GM21423 (cell line): Measurements from ENCODE around the gene NOP9.
A peak's percentile ranks its signal among the peaks of the same experiment; 100 is the strongest.

Experiments used
- ATAC-seq: cut with Tn5 transposase; IDR thresholded peaks from one replicate; pipeline ENCODE4 v1.9.1; 2021; ENCODE audit warnings: mild to moderate bottlenecking, moderate library complexity; ENCODE audit not compliant: unreplicated experiment

NOP9 gene

GRCh38 chr14:24262821-24263733 is 36.6 kb upstream of the NOP9 start, which contains the start of gene TGM1:
TSS of gene TGM1 (minus strand) at chr14:24263177. CDS start at chr14:24262352, 825 bp downstream.
- no peak for ATAC-seq

DNA sequence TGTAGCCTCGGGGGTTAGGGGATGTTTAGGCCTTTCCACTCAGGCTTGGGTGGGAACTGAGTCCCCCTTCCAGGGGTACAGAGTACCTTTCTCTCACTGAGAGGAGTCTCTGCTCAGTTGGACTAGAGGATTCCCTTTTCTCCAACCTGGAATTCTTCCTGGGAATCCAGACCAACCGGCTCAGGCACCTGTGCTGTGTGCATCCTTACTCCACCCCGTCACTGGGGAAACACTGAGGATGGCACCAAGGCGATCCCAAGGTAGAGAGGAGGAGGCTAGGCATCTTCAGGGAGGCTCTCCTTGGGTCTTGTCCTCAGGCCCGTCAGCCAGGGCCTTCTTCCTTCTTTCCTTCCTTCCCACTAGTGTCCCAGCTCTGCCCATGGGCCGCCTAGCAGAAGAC is 35.8 kb upstream of the NOP9 start:
- no peak for ATAC-seq

- no peak for ATAC-seq
These were observed 35.4 kb upstream of the NOP9 start for GRCh38 chr14:24264298-24264697.

- no peak for ATAC-seq
These were observed 33.1 kb upstream of the NOP9 start for GRCh38 chr14:24266344-24267244.

DNA sequence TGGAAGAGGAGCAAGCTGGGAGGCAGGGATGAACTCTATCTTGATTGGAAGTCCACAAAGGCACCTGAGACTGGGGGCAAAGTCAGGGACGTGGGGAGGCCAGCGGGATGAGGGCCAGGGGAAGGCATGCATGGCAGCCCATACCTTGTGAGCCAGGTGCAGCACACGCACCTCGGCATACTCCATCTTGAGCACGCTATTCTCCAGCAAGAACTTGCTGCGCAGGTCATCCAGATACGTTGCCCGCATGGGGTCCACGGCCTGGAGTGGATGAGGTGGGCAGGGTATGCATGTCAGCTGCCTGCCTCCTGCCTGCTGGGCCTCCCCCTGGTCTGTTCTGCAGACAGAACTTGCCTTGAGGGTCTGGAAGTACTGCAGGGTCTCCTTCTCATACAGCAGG is 32.1 kb upstream of the NOP9 start:
- no peak for ATAC-seq

GRCh38 chr14:24268225-24268624 is 31.4 kb upstream of the NOP9 start:
- ATAC-seq, result no peak

GRCh38 chr14:24269368-24269767 is 30.3 kb upstream of the NOP9 start:
- no peak for ATAC-seq

DNA sequence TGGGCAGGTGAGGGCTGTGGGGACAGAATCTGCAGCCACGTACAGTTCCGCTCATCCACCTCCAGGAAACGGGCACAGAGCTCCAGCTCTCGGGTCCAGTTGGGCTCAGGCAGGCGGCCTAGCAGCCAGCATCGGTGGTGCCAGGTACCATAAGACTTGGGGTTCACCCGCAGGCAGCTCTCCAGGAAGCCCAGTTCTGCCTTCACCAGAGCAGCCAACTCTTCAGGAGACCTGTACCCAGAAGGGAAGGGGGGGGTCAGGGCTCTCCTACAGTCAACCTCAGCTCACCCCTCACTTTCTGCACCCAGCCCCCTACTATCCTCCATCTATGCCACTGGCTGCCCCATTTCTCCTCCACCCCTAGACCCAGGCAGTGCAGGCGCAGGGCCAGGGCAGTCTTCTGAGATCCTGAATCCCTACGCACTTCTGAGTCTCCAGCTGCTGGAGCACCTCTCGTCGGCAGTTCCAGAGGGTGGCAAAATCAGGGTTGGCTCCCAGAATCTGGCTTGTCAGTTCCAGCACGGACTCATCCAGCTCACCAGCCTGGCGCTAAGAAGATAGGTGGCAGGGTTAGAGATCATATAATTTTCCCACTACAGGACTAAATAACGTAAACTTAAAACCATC is 29.6 kb upstream of the NOP9 start:
- no peak for ATAC-seq

GRCh38 chr14:24270537-24271133 is 29.0 kb upstream of the NOP9 start:
- no peak for ATAC-seq

DNA sequence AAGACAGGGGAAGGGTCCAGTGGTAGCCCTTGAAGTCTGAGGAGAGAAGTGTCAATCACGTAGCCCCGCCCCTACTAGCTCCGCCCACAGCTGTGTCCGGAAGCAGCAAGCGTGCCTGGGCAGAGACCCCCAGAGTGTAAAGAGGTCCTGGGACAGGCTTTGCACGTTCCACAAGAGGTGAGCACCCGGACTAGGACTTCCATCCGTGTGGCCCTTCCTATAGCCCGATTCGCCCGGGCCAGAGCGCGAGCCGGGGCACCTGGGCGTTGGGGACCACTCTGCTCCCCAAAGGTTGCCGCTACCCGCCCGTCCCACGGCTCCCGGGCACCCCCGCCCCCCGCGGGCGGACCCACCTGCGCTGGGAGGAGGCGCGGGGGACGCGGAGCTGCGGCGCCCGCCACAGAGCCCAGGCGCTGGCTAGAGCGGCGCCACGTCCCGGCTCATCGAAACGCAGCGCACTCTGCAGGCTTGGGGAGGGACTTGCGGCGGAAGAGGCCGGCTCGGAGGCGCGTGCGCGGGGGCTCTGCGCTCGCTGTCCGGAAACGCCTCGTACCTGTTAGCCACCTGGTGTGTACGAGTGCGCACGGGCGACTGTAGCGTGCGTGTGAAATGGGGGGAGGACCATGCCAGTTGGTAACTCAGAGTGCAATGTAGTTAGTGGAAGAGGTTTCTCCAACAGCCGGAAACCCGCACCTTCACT is 28.4 kb upstream of the NOP9 start, which contains the start of gene RABGGTA:
RABGGTA (minus strand) TSS at position 464 of the 700 bp plus-strand sequence. CDS start 482 bp downstream, outside the sequence.
- ATAC-seq, result peak; percentile 85

DNA sequence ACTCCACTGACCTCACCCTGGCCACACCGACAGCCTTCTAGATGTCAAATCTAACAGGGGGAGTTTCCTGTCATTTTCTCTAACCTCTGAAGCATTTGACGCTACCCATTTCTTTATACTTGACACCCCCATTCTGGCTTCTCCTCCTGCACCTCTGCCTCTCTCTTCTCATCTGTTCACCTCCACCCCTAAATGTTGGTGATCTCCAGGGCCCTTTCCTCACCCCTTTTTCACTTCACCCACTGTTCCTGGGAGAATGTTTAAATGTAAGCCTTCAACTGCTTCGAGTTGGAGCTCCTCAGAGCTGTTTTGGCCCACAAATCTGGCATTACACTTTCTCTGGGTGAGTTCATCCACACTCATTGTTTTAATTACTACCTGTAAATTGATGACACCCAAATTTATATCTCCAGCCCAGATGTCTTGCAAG is 27.8 kb upstream of the NOP9 start:
- ATAC-seq, result no peak

GRCh38 chr14:24272467-24272866 is 27.2 kb upstream of the NOP9 start:
- no peak for ATAC-seq

GRCh38 chr14:24273422-24273998 is 26.1 kb upstream of the NOP9 start:
- no peak for ATAC-seq

DNA sequence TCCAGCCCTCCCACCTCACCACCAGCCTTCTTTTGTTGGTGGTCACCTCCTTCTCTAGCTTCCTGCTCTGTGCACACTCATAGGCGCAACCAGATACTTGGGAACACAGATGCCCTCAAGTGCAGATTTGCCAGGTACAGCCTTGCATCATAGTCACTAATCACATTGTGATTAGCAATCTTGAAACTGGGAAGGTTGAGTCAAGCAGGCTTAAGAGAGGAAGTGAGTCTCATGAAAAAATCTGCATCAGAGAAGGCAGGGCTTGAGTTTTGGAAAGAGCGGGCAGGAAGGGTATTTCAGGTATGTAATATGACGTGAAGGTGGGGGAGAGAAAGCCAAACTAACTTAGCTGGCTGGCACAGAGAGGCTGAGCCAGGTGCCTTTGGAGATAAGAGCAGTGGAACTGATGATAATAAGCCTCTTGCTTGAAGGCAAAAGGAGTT is 25.5 kb upstream of the NOP9 start:
- peak; percentile 38 for ATAC-seq

DNA sequence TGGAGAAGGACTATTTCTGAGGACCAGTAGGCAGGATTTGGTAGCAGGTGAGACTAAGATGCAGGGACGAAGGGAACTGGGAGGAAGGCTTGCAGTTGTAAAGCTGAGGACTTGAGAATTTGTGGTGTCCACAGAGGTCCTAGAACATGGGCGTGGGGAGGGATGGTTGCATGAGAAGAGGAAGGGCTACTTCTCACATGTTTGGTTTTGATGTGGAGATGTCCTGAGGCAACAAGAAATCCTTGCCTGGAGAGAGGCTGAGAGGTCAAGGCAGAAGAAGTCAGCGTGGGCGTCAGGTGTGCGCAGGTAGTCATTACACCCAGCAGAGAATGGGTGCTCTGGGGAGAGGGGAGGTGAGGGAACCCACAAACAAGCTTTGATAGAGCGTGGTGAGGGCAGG is 22.6 kb upstream of the NOP9 start:
- ATAC-seq, result no peak

DNA sequence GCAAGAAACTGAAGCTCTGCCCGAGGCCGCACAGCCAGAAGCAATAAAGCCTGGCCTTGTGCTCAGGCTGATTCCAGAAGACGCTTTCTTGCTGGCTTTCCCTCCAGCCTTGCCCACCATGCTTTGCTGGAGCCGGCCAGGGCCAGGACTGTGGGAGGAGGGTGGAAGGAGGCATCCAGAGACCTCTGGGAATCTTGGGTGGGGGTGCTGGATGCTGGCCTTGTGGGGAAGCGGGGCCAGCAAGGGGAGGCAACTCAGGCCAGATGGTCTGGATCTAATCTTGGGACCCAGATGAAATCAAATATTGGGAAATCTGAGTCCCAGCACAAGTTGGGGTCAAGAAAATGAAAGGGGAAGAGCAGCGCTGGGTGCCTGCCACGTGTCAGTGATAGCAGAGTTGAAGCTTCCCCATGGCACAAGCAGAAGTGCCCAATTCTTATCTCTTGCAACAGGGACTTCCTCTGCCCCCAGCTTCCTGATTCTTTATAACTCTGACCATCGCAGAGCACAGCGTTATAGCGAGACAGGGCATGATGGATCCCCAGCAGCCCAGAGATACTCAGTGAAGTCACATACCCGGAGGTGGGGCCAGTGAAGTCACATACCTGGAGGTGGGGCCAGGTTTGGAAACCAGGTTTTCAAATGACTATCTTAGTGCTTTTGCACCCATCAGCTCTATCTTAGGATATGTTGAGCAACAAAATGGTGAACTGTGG is 21.9 kb upstream of the NOP9 start:
- no peak for ATAC-seq

DNA sequence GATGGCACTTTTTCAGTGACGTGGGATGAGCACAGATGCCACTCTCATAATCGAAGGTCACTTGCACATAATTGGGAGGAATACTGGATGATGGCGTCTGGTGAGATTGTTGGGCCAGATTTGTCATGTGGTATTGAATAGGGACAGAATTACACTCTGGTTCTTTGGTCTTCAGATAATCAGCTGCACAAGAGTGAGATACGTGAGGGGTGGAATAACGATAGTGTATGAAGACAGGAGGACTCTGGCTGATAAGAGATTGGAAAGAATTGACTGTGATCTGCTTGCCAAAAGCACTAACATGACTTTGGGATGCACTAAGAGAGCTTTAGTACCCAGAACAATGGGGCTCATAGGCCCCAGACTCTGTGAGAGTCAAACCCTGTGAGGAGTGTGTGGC is 21.2 kb upstream of the NOP9 start:
- no peak for ATAC-seq

DNA sequence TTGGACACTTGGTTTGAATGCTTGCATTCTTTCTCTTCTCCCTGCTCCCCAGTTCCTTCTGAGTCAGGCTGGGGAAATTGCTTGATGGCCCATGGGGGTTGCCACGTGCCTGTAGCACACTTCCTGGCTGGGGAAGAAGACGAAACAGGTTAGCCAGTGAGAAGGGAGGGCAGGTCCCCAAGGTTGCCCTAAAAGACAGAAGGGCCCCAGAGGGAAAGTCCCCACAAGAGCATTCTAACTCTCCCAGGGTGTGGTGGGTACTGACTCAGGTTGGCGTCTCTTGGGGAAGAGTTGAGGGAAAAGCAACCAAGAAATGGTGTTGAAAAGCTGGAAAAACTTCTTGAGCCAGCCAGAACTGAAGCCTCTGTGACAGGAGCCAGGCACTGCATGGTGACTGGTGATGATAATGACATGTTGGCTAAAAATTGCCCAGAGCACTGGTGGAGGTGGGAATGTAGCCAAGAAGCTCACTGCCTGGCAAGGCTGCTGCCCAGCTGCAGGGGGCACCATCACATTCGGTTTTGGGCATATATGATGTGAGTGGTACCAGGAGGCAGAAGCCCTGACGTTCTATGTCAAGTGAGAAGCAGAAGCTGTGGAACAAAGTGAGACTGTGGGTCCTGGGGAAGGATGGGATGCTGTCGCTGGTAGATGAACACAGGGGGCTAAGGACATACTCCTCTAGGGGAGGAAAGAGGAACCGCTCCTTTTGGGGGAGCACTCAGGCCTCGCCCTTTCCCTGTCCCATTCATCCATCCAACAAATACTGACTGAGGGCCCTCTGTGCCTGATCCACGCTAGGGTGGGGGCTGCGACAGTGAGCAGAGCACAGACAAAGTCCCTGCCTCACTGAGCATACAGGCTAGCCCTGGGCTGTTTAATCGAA is 20.1 kb upstream of the NOP9 start:
- ATAC-seq, result peak; percentile 56
